Islet precursor cell (in vitro differentiated cells): ENCODE data around the gene FKBP9.

Experiments used
- DNase-seq: peaks from one replicate; pipeline ENCODE4 v3.0.0-alpha.2; 2018

FKBP9 gene

GRCh38 chr7:33012364-33012763 lies 55.1 kb downstream of the FKBP9 start:
- no peak for DNase-seq

GRCh38 chr7:33024189-33024757 lies 67.0 kb downstream of the FKBP9 start:
- no peak for DNase-seq

- no peak for DNase-seq
Observed at GRCh38 chr7:33035776-33036175, 78.5 kb downstream of the FKBP9 start.

- no peak for DNase-seq
Observed at GRCh38 chr7:33038639-33039038, 81.4 kb downstream of the FKBP9 start.

- no peak for DNase-seq
Observed at GRCh38 chr7:33039257-33039902, 82.1 kb downstream of the FKBP9 start.

- no peak for DNase-seq
Observed at GRCh38 chr7:33039903-33040292, 82.7 kb downstream of the FKBP9 start.

- no peak for DNase-seq
Observed at GRCh38 chr7:33040803-33041516, 83.7 kb downstream of the FKBP9 start.

GRCh38 chr7:33041631-33042428 lies 84.6 kb downstream of the FKBP9 start:
- no peak for DNase-seq

GRCh38 chr7:33043501-33044400 lies 86.5 kb downstream of the FKBP9 start:
- no peak for DNase-seq

GRCh38 chr7:33044401-33044718 lies 87.1 kb downstream of the FKBP9 start:
- no peak for DNase-seq

- no peak for DNase-seq
Observed at GRCh38 chr7:33044986-33045385, 87.7 kb downstream of the FKBP9 start.

GRCh38 chr7:33048257-33048656 lies 91.0 kb downstream of the FKBP9 start:
- no peak for DNase-seq

GRCh38 chr7:33048704-33049103 lies 91.5 kb downstream of the FKBP9 start:
- DNase-seq = no peak

- no peak for DNase-seq
Observed at GRCh38 chr7:33050535-33051318, 93.5 kb downstream of the FKBP9 start.

GRCh38 chr7:33053721-33054120 lies 96.5 kb downstream of the FKBP9 start:
- no peak for DNase-seq

- DNase-seq = no peak
Observed at GRCh38 chr7:33054261-33054964, 97.2 kb downstream of the FKBP9 start.

GRCh38 chr7:33055158-33055557 lies 97.9 kb downstream of the FKBP9 start:
- no peak for DNase-seq
